GM19238 (cell line): ENCODE results near the gene CYP1A2.

Source experiments
- DNase-seq: peaks from one replicate; pipeline ENCODE4 v3.0.0; 2011; ENCODE audit warnings: low spot score; ENCODE audit not compliant: insufficient read length

CYP1A2 gene

DNA sequence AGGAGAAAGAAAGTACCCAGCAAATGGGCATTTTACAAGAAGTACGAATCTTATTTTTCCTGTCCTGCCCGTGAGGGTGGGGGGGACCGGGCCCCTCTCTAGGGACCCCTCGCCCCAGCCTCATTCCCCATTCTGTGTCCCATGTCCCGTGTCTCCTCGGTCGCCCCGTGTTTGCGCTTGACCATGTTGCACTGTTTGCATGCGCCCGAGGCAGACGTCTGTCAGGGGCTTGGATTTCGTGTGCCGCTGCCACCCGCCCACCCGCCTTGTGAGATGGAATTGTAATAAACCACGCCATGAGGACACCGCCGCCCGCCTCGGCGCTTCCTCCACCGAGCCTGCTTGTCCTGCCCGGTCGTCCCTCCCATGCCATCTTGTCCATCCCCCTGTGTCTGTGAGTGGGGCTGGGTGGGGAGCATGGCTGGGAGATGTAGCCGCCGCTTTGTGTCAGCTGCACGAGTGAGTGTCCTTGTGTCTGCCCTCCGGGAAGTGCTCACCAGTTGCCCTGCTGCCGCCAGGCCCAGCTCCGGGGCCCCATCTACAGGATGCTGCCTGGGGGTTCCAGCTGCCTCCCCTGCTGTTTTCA, 54.3 kb downstream of the CYP1A2 start:
- DNase-seq = no peak

GRCh38 chr15:74804935-74805334, 56.3 kb downstream of the CYP1A2 start:
- DNase-seq = no peak
